GM12878 (cell line): Measurements from ENCODE around the gene RMI2. TPM values are rescaled to one million over a fixed set of nuclear protein-coding genes. Genes with fewer than 3 reads are reported as not detected.

Experiments used
- ATAC-seq: fragments of 200-7000 bp; cut with Tn5 transposase; 3 replicates; pipeline ENCODE4 v1.9.1; 2020; ENCODE audit warnings: mild to moderate bottlenecking, moderate library complexity
- BruUV-seq: library from RNA; stranded (reverse); fragments of 400-500 nt; replicated peaks from 2 replicates; lab custom pipeline; 2021; lab: Mats Ljungman, UMichigan
- CTCF ChIA-PET: fragments of 300-600 bp; sonication (Branson Sonifier 250); formaldehyde crosslinking; extraction: SDS; loops from one replicate; lab custom pipeline; 2021; ENCODE audit warnings: inconsistent platforms; lab: Yijun Ruan, JAX
- POLR2A ChIA-PET: fragments of 350-600 bp; formaldehyde crosslinking; extraction: SDS; loops from one replicate; lab custom pipeline; 2021; ENCODE audit warnings: inconsistent platforms; lab: Charles Lee
- RAD21 ChIA-PET: fragments of 300-600 bp; sonication (Branson Sonifier 250); formaldehyde crosslinking; loops from one replicate; lab custom pipeline; 2023; ENCODE audit warnings: antibody characterized with exemption; ENCODE audit not compliant: unreplicated experiment; lab: Charles Lee
- SMC1A ChIA-PET: fragments of 300-600 bp; sonication (Branson Sonifier 250); formaldehyde crosslinking; loops from one replicate; lab custom pipeline; 2023; ENCODE audit not compliant: unreplicated experiment, uncharacterized antibody; lab: Charles Lee
- DNase-seq: peaks from one replicate; pipeline ENCODE4 v3.0.0-alpha.2; 2011; ENCODE audit warnings: low read depth, low spot score
- FAIRE-seq: peaks from 3 replicates; lab custom pipeline; 2011; peaks lifted over from hg19 to GRCh38; lab: Jason Lieb, UNC
- H2AFZ ChIP-seq: 2 replicates; pipeline ENCODE4 v1.6.0; 2011; ENCODE audit warnings: low read depth, low read length, control low read depth; ENCODE audit not compliant: control insufficient read depth
- H3K27ac ChIP-seq: 2 replicates; pipeline ENCODE4 v1.5.1; 2011; ENCODE audit warnings: control low read depth; ENCODE audit not compliant: control insufficient read depth, insufficient read depth
- H3K27me3 ChIP-seq, 2 experiments: replicated peaks in 1 of 2; 2 replicates each; pipeline versions ENCODE4 v1.6.0 to v1.6.1; 2011; ENCODE audit warnings: low read length in 1 of 2; ENCODE audit not compliant: control insufficient read depth in 2 of 2, insufficient read depth in 2 of 2
- H3K36me3 ChIP-seq, 2 experiments: 2 replicates each; pipeline ENCODE4 v1.5.1; 2011; ENCODE audit warnings: low read length in 1 of 2; ENCODE audit not compliant: control insufficient read depth in 2 of 2, insufficient read depth in 2 of 2
- H3K4me1 ChIP-seq: 2 replicates; pipeline ENCODE4 v1.6.1; 2011; ENCODE audit warnings: mild to moderate bottlenecking, low read length, moderate library complexity, mixed read lengths; ENCODE audit not compliant: control insufficient read depth, insufficient read depth
- H3K4me2 ChIP-seq: 2 replicates; pipeline ENCODE4 v1.6.0; 2011; ENCODE audit warnings: control low read depth; ENCODE audit not compliant: control insufficient read depth, insufficient read depth
- H3K4me3 ChIP-seq: fragments of 200-600 bp; sonication (generic); 2 replicates; pipeline ENCODE4 v1.5.1; 2016
- H3K79me2 ChIP-seq: 2 replicates; pipeline ENCODE4 v1.6.0; 2011; ENCODE audit warnings: low read length; ENCODE audit not compliant: control insufficient read depth, insufficient read depth
- H3K9ac ChIP-seq: 2 replicates; pipeline ENCODE4 v1.8.0; 2011; ENCODE audit warnings: low read length, control low read depth, mixed read lengths; ENCODE audit not compliant: control insufficient read depth, insufficient read depth
- H3K9me3 ChIP-seq: replicated peaks from 3 replicates; pipeline ENCODE4 v1.5.1; 2011; ENCODE audit warnings: mild to moderate bottlenecking, low read length; ENCODE audit not compliant: control insufficient read depth, insufficient read depth
- H4K20me1 ChIP-seq: 2 replicates; pipeline ENCODE4 v1.6.0; 2011; ENCODE audit not compliant: control insufficient read depth, insufficient read depth
- ASH2L ChIP-seq: fragments of 300-600, 200-600 bp; sonication (generic); IDR thresholded peaks from 2 replicates; pipeline ENCODE4 v1.6.1; 2017; ENCODE audit warnings: low read depth, mild to moderate bottlenecking, borderline replicate concordance
- BCL3 ChIP-seq: IDR thresholded peaks from 2 replicates; pipeline ENCODE4 v1.6.1; 2011; ENCODE audit warnings: borderline replicate concordance, low read depth, mild to moderate bottlenecking, moderate library complexity, low read length; ENCODE audit not compliant: insufficient read depth, poor library complexity, severe bottlenecking
- BHLHE40 ChIP-seq, 2 experiments: fragments of 450-650 bp in 1 of 2; IDR thresholded peaks; 2 replicates each; pipeline ENCODE4 v1.6.1; 2011 to 2017; ENCODE audit warnings: low read depth in 2 of 2, borderline replicate concordance in 1 of 2, improper control_type of control experiment in 1 of 2, low read length in 1 of 2, mild to moderate bottlenecking in 1 of 2
- CBX5 ChIP-seq: sonication (generic); IDR thresholded peaks from 2 replicates; pipeline ENCODE4 v1.6.1; 2016; ENCODE audit warnings: low read depth, moderate library complexity, mild to moderate bottlenecking, inconsistent platforms
- CREB1 ChIP-seq: IDR thresholded peaks from 2 replicates; pipeline ENCODE4 v1.6.1; 2012; ENCODE audit warnings: low read depth, mild to moderate bottlenecking, inconsistent platforms
- EED ChIP-seq: sonication (generic); IDR thresholded peaks from 2 replicates; pipeline ENCODE4 v1.6.1; 2016; ENCODE audit warnings: antibody characterized with exemption, low read depth
- ETV6 ChIP-seq, 2 experiments: fragments of 450-650 bp in 1 of 2; IDR thresholded peaks in 1 of 2; conservative IDR thresholded peaks in 1 of 2; 2 replicates each; pipeline ENCODE4 v1.6.1; 2014; ENCODE audit warnings: antibody characterized with exemption in 1 of 2, borderline replicate concordance in 1 of 2, low read depth in 1 of 2, mild to moderate bottlenecking in 1 of 2, moderate library complexity in 1 of 2
- IRF5 ChIP-seq: fragments of 450-650 bp; IDR thresholded peaks from 2 replicates; pipeline ENCODE4 v1.6.1; 2017; ENCODE audit warnings: borderline replicate concordance
- MTA3 ChIP-seq: IDR thresholded peaks from 2 replicates; pipeline ENCODE4 v1.6.1; 2012; ENCODE audit warnings: low read length, inconsistent platforms, borderline replicate concordance
- NFYB ChIP-seq: IDR thresholded peaks from 2 replicates; pipeline ENCODE4 v1.6.1; 2011; ENCODE audit warnings: low read depth, mild to moderate bottlenecking, low read length, improper control_type of control experiment, moderate library complexity; ENCODE audit not compliant: insufficient read depth
- PML ChIP-seq: IDR thresholded peaks from 2 replicates; pipeline ENCODE4 v1.6.1; 2012; ENCODE audit warnings: low read length, inconsistent platforms
- RUNX3 ChIP-seq: IDR thresholded peaks from 2 replicates; pipeline ENCODE4 v1.6.1; 2012; ENCODE audit warnings: low read length, inconsistent platforms
- SIN3A ChIP-seq: IDR thresholded peaks from 2 replicates; pipeline ENCODE4 v1.6.1; 2012; ENCODE audit warnings: low read depth, low read length, improper control_type of control experiment
- SMAD1 ChIP-seq: fragments of 450-650 bp; IDR thresholded peaks from 2 replicates; pipeline ENCODE4 v1.6.1; 2018; ENCODE audit warnings: mild to moderate bottlenecking, low read depth; ENCODE audit not compliant: partially characterized antibody
- SMC3 ChIP-seq: IDR thresholded peaks from 2 replicates; pipeline ENCODE4 v1.6.1; 2011; ENCODE audit warnings: low read length, improper control_type of control experiment, borderline replicate concordance
- WGBS: methylation state at CpG from one replicate; pipeline ENCODE4 v1.1.6; 2016; ENCODE audit warnings: low lambda C conversion rate; ENCODE audit not compliant: insufficient replicate concordance, insufficient coverage; ENCODE audit errors: missing lambda C conversion rate; 5-methylcytosine and 5-hydroxymethylcytosine counted together
- in situ Hi-C: fragments of 300-500 bp; cut with MboI; formaldehyde crosslinking; loops from 9 replicates; pipeline ENCODE4 v1.14.3; 2018; ENCODE audit warnings: mixed read lengths
- intact Hi-C: fragments of 100-400 bp; cut with micrococcal nuclease; formaldehyde crosslinking; loops from one replicate; pipeline ENCODE4 v1.14.2; 2022; ENCODE audit not compliant: unreplicated experiment
- polyA plus RNA-seq, 11 experiments: library from polyadenylated mRNA; depleted of rRNA in 4 of 11; unstranded in 6 of 11; stranded (reverse) in 5 of 11; fragments of >200 nt; fragmentation: Nextera tagmentation in 4 of 11; fragmentation: Illumina TruSeq in 1 of 11; extraction: Ambion mirVana in 4 of 11; extraction: Trizol in 1 of 11; gene quantifications; 1 replicate in 1 of 11; 2 replicates in 10 of 11; pipeline versions ENCODE4 v1.2.1 to v1.2.3, GENCODE V29; 2011 to 2016; ENCODE audit warnings: inconsistent platforms in 2 of 11, missing spikeins in 2 of 11, low read depth in 1 of 11
- total RNA-seq, 4 experiments: library from RNA; depleted of rRNA in 3 of 4; stranded (reverse); fragments of >200 nt in 3 of 4; fragmentation: Illumina TruSeq in 1 of 4; extraction: Trizol in 1 of 4; gene quantifications; 2 replicates each; pipeline versions ENCODE4 v1.2.1 to v1.2.3, GENCODE V29; 2013 to 2021
- TF ChIP-seq, protein P1 (sequence below): fragments of 450-650 bp; formaldehyde crosslinking; IDR thresholded peaks from 2 replicates; pipeline ENCODE4 v1.4.0; 2020; ENCODE audit warnings: mild to moderate bottlenecking, moderate library complexity

RMI2 gene
- total and polyA plus RNA-seq, 10 of the 15 experiments (the other 5 are each of a cell fraction or from before 2014, with no cell fraction given) = 9.6 to 68.8 (median 32.1) TPM

GRCh38 chr16:11306997-11307638 lies 38.1 kb upstream of the RMI2 start:
- no peak for FAIRE-seq
- RAD21 ChIA-PET = interaction anchor here (7.0 to 8.5 kb wide), 4 partner anchors 9 to 50 kb away, joined by 89 to 206 read pairs (median 116); partner anchors contain the start of gene SOCS1
- 90% methylated on average over 7 of the region's 7 CpGs for WGBS
- CTCF ChIA-PET = interaction anchor here (0.5 to 6.9 kb wide), 4 partner anchors 9 to 65 kb away, joined by 3 to 70 read pairs (median 34); no protein-coding TSS in a partner anchor
- H3K4me2 ChIP-seq = no peak overlapping the region
- H3K4me1 ChIP-seq = peaks cover 60% of the 10 kb centered on the region
- no peak overlapping the region for H3K27ac ChIP-seq
- H4K20me1 ChIP-seq = no peaks in the 10 kb centered on the region
- no TSS peak for BruUV-seq
- POLR2A ChIA-PET = interaction anchor here (2.5 kb wide), 1 partner anchor 51 kb away, joined by 16 read pairs; the partner anchor contains the start of gene SOCS1
- no peak for DNase-seq
- ATAC-seq = no peak
- peaks cover 2% of the 10 kb centered on the region; the same call in 2 of the 3 replicates for H3K9me3 ChIP-seq
- H3K36me3 ChIP-seq = no peaks in the 10 kb centered on the region
- no peak overlapping the region for H3K4me3 ChIP-seq
- in situ Hi-C loops = loop anchor here (5.0 to 10.0 kb wide), 2 partner anchors 340 to 1002 kb away; no protein-coding TSS in a partner anchor
- intact Hi-C loops = no loop called here
- H3K27me3 ChIP-seq = no peaks in the 10 kb centered on the region
- SMC1A ChIA-PET = interaction anchor here (1.2 to 7.4 kb wide), 5 partner anchors 8 to 342 kb away, joined by 3 to 194 read pairs (median 4); no protein-coding TSS in a partner anchor
- H3K9ac ChIP-seq = no peak overlapping the region
- H3K79me2 ChIP-seq = no peaks in the 10 kb centered on the region
- no peak overlapping the region for H2AFZ ChIP-seq
- TF ChIP-seq SMAD1 (no peak), SMC3 (no peak), EED (peak; percentile 90), CBX5 (0 out of 2 replicates have a peak, but pooled peaks have one; percentile 28), BCL3 (no peak), IRF5 (no peak), RUNX3 (peak; percentile 56), NFYB (no peak), SIN3A (no peak), BHLHE40 (IDR thresholded peaks at IDR 0.05; ENCODE audit: borderline replicate concordance in 1 of 2, low read depth in 2 of 2, low read length in 1 of 2) (no peak), MTA3 (no peak), ASH2L (no peak), CREB1 (no peak), PML (no peak), ETV6 (conservative IDR thresholded peaks at IDR 0.05 in 1 of 2, IDR thresholded peaks at IDR 0.05 in 1 of 2; ENCODE audit: borderline replicate concordance in 1 of 2, low read depth in 1 of 2) (peak in 1 of 2 experiments; percentile 44; a peak in 1 of 4 replicates)
- TF ChIP-seq, protein P1, sequence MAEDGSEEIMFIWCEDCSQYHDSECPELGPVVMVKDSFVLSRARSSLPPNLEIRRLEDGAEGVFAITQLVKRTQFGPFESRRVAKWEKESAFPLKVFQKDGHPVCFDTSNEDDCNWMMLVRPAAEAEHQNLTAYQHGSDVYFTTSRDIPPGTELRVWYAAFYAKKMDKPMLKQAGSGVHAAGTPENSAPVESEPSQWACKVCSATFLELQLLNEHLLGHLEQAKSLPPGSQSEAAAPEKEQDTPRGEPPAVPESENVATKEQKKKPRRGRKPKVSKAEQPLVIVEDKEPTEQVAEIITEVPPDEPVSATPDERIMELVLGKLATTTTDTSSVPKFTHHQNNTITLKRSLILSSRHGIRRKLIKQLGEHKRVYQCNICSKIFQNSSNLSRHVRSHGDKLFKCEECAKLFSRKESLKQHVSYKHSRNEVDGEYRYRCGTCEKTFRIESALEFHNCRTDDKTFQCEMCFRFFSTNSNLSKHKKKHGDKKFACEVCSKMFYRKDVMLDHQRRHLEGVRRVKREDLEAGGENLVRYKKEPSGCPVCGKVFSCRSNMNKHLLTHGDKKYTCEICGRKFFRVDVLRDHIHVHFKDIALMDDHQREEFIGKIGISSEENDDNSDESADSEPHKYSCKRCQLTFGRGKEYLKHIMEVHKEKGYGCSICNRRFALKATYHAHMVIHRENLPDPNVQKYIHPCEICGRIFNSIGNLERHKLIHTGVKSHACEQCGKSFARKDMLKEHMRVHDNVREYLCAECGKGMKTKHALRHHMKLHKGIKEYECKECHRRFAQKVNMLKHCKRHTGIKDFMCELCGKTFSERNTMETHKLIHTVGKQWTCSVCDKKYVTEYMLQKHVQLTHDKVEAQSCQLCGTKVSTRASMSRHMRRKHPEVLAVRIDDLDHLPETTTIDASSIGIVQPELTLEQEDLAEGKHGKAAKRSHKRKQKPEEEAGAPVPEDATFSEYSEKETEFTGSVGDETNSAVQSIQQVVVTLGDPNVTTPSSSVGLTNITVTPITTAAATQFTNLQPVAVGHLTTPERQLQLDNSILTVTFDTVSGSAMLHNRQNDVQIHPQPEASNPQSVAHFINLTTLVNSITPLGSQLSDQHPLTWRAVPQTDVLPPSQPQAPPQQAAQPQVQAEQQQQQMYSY (CRISPR knock-in tag) = no peak
